ENCODE results near the gene CACNA1F.

- TF ChIP-seq EZH2 (IDR thresholded peaks at IDR 0.05; ENCODE audit: insufficient read depth, poor library complexity, severe bottlenecking), result no peak
- TF ChIP-seq EZH2phosphoT487 (IDR thresholded peaks at IDR 0.05; ENCODE audit: insufficient read depth, low read depth), result no peak
These were observed 61.3 kb downstream of the CACNA1F start, which contains the start of gene PLP2 for GRCh38 chrX:49171752-49172279.

Measured in GM23248 (cell line).